Left renal pelvis (tissue), 4 donors: ENCODE measurements around the gene MRGPRX2. TPM values are rescaled to one million over a fixed set of nuclear protein-coding genes. Genes with fewer than 3 reads are reported as not detected.
A peak's percentile ranks its signal among the peaks of the same experiment; 100 is the strongest.

Experiments
- DNase-seq, 4 donors: peaks; one replicate each; pipeline ENCODE4 v3.0.0-alpha.2; 2013; ENCODE audit warnings: low read depth in 4 of 4, low spot score in 3 of 4
- polyA plus RNA-seq, 4 donors: library from polyadenylated mRNA; unstranded; fragments of 120-200 nt; gene quantifications; one replicate each; pipeline ENCODE4 v1.2.1, GENCODE V29; 2013; ENCODE audit not compliant: insufficient read length in 4 of 4

Gene MRGPRX2
- polyA plus RNA-seq, 4 donors, result not detected

DNA sequence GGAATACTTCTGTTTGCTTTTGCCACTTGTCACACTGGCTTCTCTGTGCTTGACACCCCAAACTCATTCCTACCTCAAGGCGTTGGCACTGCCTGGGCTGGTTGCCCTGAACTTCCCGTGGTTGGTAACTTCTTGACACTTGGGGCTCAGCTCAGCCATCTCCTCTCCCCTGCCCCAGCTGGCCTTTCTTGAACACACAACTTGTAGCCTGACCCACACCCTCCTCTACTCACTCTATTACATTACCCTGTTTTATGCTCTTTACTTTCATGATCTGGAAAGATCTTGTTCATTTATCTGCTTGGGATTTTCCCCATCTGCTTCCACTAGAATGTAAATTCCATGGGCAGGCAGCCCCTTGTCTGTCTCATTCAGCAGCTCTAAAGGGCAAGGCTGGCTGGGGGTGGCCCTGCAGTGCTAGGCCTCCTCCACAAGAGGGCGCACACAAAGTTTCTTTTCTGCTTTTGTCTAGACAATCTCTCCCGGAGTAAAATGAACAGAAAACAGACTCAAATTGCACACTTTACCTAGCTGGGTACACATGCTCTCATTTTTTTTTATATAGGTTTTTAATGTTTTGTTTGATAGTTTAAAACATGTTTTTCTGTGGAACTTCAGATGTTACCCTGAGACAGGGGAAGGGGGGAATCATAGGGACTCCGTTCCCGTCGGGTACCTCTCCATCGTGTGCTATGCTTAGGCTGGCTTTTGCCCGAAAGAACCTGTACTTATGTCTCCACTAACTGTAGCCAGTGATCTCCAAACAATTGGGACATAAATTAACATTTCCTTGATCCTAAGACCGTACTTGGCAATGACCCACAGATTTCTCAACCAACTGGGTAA, 16.4 kb upstream of the MRGPRX2 start:
- DNase-seq, result no peak

DNA sequence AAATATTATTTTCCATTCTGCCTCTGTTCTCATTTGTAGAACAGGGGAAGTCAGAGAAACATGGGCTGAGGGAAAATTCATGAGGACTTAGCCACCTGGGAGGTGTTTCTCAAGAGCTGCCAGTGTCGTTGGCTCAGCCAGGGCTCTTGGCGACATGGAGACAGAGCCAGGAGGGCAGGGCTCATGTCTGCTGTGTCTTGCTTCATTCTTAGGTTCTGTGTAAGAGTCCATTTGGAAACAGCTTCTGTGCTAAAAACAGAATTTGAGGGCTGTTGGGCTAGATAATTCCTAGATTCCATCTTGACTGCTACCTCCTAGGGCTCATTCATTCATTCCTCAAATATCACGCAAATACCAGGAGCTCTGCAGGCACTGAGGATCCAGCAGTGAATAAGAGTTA, 15.1 kb upstream of the MRGPRX2 start:
- no peak for DNase-seq

DNA sequence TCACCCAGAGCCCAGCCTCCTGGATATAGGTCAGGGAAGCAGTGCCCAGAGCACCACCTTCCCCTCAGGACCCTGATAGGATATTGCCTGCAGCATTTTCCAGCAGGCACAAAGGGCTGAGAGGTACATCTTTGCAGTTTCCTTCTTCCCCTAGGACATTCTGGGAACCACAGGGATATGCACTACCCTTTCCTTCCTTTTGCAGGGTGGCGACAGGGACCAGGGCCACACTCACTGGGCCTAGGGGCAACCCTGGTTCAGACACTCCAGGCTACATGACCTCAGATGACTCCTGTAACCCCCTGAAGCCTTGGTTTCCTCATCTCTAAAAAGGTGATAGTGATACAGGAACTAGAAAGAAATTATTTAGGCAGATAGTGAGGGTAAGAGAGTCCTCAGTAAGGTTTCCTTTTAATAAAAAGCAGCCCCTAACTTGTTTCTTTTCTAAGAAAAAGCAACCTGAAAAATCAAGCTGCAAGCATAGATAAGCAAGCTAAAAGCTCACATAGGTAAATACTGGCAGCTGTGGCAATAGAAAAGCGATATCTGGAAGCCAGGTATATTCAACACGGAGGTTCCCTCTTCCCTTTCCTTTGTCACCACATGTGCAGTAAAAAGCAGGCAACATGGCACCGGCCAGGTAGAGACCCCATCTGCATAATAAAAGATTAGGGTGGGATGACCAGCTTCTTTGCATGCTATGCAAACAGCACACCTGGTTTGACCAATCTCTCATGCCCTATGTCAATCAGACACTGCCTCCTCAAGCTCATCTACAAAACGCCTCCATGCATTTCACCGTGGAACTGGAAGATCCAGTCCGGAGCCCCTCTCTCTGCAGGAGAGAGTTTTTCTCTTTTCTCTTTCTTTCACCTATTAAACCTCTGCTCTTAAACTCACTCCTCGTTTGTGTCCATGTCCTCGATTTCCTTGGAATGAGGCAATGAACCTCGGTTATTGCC, 13.2 kb upstream of the MRGPRX2 start:
- no peak for DNase-seq

DNA sequence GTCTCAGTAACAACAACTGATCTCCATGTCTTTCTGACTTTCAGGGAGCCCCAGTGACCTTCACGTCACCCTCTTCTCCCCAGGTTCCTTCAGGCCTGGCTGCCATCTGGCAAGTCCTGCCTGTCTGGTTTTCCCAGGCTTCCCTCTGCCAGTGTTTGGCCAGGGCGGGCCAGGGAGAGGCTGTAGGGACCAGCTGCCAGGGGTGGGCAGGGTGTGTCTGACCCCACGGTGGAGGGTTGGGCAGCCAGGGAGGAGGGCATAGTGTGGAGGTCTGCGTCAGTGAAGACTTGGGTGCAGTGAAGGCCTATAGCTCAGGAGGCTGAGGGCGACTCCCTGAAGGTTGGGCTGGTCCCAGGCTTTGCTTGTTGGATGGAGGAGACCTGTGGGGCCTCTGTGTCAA, 11.9 kb upstream of the MRGPRX2 start:
- no peak for DNase-seq

DNA sequence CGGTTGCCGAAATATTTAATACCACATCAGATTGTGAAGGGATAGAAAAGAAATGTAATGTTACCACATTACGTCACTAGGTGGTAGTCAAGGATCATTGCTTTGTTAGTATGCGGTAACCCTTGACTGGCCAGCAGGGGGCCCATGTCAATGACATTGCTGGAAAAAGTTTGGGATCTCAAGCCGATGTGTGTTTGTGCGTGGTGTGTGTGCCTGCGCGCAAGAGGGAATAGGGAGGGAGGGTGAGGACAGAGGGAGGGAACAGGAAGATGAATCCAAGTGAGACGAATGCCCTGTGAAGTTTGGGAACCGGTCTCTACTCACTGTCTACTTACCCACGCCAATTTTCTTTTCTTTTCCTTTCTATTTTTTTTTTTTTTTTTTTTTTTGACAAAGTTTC, 10.7 kb upstream of the MRGPRX2 start:
- DNase-seq, result peak; percentile 47 to 73 (median 63)

DNA sequence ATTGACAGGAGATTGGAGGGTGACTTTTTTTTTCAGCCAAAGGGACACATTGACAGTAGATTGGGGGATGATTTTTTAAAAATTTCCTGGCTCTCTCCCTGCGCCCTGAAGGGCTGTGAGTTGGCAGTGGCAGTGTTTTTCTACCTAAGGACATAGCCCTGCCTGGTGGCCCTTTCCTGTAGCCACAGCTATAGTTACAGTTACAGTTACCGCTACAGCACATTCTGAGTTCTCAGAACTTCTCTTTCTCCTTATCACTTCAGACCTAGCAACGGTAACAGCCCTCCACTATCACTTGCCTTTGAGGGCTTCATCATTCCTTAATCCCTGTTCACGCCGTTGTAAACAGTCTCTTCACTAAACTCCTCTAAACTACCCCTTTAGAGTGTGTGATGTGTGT, 684 bp downstream of the MRGPRX2 start:
- DNase-seq, result no peak

DNA sequence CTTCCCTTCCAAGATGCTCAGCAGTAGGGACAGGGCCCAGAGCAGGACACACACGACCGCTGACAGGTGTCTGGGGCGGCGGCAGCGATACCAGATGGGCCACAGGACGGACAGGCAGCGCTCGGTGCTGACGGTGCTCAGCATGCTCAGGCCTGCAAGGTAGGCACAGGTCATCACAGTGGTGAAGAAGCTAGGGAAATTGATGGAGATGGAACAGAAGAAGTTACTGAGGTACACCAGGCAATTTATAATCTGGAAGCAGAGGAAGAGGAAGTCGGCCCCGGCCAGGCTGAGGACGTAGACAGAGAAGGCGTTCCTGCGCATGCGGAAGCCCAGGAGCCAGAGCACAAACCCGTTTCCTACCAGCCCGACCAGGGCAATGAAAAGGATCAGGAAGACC, 4.6 kb downstream of the MRGPRX2 start:
- DNase-seq, result no peak

DNA sequence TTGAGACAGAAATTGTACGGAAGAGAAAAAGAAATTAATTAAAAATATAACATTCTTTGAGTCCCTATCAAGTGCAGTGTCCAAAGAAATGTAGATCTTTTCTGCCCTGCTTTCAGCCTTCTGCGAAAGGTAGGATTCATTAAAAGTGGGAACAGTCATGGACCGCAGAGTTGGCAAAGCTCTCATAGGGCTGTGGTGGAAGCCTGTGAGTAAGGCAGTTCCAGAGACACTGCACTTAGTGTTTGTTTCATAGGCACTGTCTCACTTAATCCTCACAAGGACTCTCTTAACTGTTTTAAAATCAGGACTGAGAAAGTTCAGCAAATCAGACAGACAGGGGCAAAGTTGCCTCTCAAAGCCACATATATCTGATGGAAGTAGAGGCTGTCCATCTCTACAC, 5.5 kb downstream of the MRGPRX2 start:
- no peak for DNase-seq

DNA sequence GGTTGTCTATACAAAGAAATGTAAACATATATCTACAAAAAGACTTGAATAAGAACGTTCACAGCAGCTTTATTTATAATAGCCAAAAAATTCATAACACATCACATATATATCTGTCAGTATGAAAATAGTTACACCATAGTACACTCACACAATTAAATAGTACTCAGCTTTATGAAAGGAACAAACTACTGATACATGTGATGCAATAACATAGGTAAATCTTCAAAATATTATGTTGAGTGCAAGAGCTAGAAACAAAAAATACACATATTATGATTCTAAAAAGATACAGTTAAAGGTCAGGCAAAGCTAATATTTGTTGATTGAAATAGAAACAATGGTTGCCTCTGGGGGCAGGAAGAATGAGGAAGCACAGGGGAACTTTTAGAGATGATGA, 6.6 kb downstream of the MRGPRX2 start:
- DNase-seq, result no peak

DNA sequence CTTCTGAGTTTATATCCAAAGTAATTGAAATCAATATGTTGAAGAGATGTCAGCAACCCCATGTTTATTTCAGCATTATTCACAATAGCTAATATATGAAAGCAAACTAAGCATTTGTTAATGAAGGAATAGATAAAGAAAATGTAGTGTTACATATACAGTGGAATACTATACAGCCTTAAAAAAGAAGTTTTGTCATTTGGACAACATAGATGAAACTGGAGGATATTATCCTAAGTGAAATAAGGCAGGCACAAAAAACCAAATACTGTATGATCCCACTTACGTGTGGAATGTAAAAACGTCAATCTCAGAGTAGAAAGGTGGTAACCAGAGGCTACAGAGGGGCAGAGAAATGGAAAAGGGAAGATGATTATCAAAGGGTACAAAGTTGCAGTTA, 10.2 kb downstream of the MRGPRX2 start:
- DNase-seq, result no peak

DNA sequence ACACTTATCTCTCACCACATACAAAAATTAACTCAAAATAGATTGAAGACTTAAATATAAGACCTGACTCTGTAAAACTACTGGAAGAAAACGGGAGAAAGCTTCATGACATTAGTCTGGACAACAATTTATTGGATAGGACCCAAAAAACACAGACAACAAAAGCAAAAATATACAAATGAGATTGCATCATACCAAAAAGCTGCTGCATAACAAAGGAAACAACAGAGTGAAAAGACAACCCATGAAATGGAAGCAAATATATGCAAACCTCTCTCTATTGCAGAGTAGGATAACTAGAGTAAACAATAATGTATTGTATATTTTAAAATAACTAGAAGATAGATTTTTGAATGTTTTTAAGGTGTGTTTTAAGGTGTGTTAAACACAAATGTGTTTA, 11.2 kb downstream of the MRGPRX2 start:
- no peak for DNase-seq

DNA sequence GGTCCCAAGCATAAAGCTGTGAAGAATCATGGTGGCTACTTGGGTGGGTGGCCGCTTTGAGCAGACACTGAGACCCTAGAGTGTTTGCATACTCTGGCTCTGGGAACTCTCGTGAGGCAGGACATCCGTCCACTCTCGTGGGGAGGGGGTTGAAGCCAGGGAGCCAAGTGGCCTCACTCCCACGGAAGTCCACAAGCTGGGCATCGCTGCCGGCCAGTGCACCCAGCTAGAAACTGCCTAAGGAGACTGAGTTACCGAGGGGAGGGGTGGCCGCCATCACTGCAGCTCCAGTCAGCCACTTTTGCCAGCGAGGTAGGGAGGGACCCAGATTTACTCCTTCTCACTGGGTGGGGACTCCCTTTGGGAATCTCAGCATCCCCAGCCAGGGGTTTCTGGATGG, 20.5 kb downstream of the MRGPRX2 start:
- no peak for DNase-seq

DNA sequence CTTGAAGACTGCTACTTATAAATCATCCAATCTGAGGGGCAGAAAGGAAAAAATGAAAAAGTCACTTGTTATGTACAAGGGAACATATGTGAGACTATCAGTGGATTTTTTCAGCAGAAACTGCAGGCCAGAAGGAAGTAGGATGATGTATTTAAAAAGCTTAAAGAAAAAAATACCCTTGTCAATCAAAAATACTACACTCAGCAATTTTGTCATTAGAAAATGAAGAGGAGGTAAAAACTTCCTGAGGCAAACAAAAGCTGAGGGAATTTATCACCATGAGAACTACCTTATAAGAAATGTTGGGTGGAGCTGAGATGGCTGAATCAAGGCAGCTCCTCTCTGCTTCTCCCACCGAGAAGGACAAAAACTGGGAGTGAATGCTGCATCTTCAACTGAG, 21.1 kb downstream of the MRGPRX2 start:
- no peak for DNase-seq

DNA sequence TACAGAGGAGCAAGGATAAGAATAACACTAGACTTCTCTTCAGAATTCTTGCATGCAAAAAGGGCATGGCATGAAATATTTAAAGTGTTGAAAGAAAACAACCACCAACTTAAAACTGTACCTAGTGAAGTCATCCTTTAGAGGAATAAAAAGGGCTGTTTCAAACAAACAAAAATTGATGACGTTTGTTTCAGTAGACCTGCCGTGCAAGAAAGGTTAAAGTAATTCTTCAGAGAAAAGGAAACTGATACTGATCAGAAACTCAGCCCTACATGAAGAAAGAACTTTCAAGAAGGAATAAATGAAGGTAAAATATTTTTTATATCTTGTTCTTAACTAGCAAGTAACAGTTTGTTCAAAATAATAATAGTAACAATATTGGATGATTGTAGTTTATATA, 27.5 kb downstream of the MRGPRX2 start:
- no peak for DNase-seq

DNA sequence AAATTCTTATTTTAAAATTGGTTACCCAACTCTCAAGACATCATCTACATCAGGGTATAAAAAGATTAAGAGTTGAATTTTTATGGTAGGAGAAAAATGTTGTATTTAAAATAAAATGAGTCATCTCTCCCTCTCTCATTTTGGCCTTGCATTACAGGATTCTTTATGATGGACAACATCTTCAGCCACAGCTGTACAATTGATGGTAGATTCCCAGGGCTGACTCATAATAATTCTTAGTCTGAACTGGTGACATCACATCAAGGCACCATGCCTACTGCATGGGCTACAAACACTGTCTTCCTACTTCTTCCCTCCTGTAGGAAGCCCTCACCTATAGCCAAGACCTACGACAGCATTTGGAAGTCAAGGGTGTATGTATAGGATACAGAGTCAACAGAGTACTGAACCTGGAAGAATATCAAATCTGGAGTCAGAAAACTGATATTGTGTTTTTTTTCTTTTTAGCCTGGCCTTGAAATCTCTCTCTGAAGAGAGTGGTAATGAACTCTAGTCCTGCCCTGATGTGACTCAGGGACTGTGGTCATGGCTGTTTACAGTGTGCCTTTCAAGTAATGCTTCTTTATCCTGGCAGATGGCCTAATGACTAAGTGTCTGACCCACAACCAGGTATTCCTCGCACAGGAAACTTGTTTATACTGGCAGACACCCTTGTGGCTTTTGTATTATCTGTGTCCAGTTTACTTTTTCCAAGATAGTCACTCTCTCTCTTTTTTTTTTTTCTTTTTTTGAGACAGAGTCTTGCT, 32.5 kb downstream of the MRGPRX2 start:
- no peak for DNase-seq

DNA sequence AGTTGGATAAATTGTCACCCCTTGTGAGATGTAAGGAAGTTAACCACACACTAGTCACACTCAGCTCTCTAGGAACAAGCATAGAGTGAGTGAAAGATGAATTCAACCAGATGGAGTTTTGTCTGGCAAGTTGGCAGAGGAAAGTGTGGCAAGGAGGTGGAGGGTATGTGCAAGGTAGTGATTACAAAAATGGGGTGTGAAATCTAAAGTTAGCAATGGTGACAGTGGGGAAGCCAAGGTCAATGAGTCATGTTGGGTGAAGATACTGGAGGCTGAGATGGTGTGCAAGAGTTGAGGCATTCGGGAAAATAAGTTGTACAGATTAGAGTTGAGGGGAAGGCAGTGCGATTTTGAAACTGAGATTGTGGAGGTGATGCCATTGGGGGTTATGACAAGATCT, 33.7 kb downstream of the MRGPRX2 start:
- DNase-seq, result no peak

DNA sequence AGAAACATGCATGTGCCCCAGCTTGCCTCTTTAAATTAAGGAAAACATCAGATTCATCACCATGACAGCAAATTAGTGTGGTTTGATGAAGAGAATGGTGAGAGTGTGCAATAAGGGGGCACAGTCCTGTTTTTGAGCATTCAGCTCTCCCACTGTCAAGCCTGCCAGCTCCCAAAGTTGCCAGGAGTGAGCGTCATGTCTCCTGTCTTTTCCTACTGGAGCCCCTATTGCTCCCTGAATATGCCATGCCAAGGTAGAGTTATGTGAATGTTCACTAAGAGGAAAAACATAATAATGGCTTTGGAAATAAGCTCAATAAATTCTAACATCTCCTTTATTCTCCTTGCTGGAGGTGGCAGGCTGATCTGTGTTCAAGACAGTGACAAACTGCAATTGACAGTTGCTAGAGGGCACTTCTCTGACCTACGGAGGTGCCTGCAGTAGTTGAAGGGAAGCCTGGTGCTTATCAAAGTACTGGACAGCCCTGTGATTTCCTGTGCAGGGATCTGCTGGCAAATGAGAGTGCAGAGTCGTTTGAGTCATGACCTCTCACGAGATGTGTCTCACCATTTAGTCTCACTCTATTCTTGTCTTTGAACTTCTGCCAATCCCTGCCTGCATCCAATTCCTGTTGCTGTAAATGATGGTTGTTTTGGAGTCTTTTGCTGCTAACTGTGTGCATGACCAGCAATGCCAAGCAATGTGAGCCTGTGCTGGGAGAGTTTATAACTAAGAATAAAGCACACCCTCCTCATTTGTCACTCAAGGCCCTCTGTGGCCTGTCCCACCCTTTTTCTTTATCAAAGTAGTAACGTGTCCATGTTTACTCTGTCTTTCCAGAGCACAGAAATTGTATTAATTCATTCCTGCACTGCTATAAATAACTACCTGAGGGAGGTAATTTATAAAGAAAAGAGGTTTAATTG, 34.8 kb downstream of the MRGPRX2 start:
- DNase-seq, result peak in 1 of 4 donors; percentile 12

DNA sequence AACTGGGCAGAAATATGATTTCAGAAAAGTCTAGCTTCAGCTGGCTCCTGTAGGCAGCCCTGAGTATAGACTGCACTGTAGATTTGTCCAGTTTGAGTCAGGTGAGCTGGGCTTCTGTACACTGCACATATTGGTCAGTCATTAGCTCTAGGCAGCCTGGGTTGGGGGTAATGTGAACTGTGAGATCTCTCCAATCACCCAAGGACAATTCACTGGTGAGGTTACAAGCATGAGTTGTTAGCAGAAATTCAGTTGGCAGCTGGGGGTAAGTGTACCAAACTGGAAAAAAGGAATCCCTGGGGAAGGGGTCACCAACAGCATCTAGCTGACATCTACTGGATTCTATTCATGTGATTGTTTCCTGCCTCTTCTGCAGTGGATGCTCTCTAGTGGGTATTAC, 39.7 kb downstream of the MRGPRX2 start:
- DNase-seq, result no peak

DNA sequence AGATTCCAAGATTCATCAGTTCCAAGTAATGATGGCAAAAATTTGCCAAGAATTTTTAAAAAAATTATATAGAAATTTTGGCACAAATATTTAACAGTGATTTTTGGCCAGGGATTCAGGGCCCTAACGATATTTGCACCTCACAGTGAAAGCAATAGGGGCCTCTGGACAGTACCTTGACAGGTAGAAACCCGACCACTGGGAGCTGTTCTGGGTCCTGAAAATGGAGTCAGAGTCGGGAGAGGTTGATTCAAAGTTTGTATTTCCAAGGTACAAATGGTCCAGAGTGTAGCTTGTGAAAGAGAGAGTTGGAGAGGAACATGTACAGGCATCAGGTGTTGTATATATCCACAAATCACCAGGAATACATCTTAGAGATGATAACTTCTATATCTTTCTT, 41.6 kb downstream of the MRGPRX2 start:
- DNase-seq, result peak in 1 of 4 donors; percentile 14
